HK-2 (cell line): ENCODE results near the gene PARP8.
"Not testable (repeated sequence)": the region's sequence is repeated elsewhere in the genome, so short reads cannot be mapped to it uniquely, and the experiment has no call there.

ENCODE experiments used
- DNase-seq: peaks from one replicate; pipeline ENCODE4 v3.0.0-alpha.2; 2018; ENCODE audit not compliant: unreplicated experiment

Gene PARP8

GRCh38 chr5:50679554-50679953, 13.1 kb downstream of the PARP8 start:
- DNase-seq: not testable (repeated sequence)

GRCh38 chr5:50684721-50685120, 18.3 kb downstream of the PARP8 start:
- DNase-seq: no peak

- no peak for DNase-seq
These were observed 21.1 kb downstream of the PARP8 start for GRCh38 chr5:50687548-50687947.

GRCh38 chr5:50691399-50692016, 25.1 kb downstream of the PARP8 start:
- DNase-seq: no peak

GRCh38 chr5:50694027-50694590, 27.7 kb downstream of the PARP8 start:
- DNase-seq: no peak

GRCh38 chr5:50694626-50695025, 28.2 kb downstream of the PARP8 start:
- not testable (repeated sequence) for DNase-seq

- DNase-seq: no peak
These were observed 31.3 kb downstream of the PARP8 start for GRCh38 chr5:50697739-50698138.

GRCh38 chr5:50699737-50700136, 33.3 kb downstream of the PARP8 start:
- DNase-seq: no peak

- no peak for DNase-seq
These were observed 34.3 kb downstream of the PARP8 start for GRCh38 chr5:50700706-50701105.

GRCh38 chr5:50702615-50703366, 36.4 kb downstream of the PARP8 start:
- no peak for DNase-seq

GRCh38 chr5:50703367-50703666, 36.9 kb downstream of the PARP8 start:
- no peak for DNase-seq

GRCh38 chr5:50704730-50705129, 38.3 kb downstream of the PARP8 start:
- no peak for DNase-seq

- no peak for DNase-seq
These were observed 43.0 kb downstream of the PARP8 start for GRCh38 chr5:50709471-50709870.

- DNase-seq: no peak
These were observed 44.4 kb downstream of the PARP8 start for GRCh38 chr5:50710838-50711237.

GRCh38 chr5:50711280-50711679, 44.8 kb downstream of the PARP8 start:
- DNase-seq: no peak

GRCh38 chr5:50712479-50712878, 46.0 kb downstream of the PARP8 start:
- no peak for DNase-seq

- no peak for DNase-seq
These were observed 48.6 kb downstream of the PARP8 start for GRCh38 chr5:50715001-50715400.

GRCh38 chr5:50716134-50716533, 49.7 kb downstream of the PARP8 start:
- no peak for DNase-seq

GRCh38 chr5:50717651-50718050, 51.2 kb downstream of the PARP8 start:
- no peak for DNase-seq

GRCh38 chr5:50720061-50720710, 53.7 kb downstream of the PARP8 start:
- no peak for DNase-seq

GRCh38 chr5:50722223-50722622, 55.8 kb downstream of the PARP8 start:
- DNase-seq: no peak

GRCh38 chr5:50724262-50724661, 57.8 kb downstream of the PARP8 start:
- DNase-seq: no peak
